ENCODE measurements around the gene TPPP.

The TPPP gene

GRCh38 chr5:624951-625230 is 68.3 kb downstream of the TPPP start:
- no peak for DNase-seq (ENCODE audit: low read depth, low spot score)

DNA sequence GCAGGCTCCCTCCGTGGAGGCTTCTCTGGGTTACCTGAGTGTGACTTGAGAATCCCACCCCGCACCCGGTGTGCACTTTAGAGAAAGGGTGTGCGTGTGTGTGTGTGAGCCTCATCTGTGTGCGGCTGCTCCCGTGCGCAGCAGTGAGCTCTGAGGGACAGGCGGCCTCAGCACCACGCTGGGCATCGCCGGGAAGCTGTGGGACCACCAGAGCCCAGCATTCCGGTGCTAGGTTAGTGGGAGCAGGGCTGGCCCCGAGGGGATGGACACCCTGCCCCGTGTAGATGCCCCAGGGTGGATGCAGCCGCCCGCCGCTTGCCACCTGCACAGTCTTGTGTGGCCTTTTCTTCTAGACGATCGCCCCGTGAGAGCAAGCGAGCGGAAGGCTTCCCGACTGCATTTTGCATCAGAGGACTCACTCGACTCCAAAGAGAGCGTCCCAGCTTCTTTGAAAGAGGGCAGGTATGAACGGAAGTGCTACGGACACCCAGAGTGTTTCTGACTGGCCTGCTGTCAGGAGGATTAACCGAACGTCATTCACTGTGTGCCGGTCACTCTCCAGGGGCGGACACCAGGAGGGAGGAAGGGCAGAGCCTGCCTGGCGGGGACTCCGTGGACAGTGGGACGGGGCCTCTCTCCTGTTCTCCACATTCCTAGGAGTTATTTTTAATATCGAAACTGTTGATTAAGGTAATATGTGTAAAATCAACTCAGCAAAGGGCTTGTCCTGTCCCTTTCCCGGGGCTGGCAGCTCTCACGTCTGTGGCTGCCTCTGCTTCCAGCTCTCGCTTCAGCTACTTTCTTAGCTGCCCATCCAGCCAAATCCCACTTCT is 68.8 kb downstream of the TPPP start:
- no peak for DNase-seq (ENCODE audit: low read depth, low spot score)

- DNase-seq (ENCODE audit: low read depth, low spot score), result no peak
These were observed 69.6 kb downstream of the TPPP start for GRCh38 chr5:623531-623930.

DNA sequence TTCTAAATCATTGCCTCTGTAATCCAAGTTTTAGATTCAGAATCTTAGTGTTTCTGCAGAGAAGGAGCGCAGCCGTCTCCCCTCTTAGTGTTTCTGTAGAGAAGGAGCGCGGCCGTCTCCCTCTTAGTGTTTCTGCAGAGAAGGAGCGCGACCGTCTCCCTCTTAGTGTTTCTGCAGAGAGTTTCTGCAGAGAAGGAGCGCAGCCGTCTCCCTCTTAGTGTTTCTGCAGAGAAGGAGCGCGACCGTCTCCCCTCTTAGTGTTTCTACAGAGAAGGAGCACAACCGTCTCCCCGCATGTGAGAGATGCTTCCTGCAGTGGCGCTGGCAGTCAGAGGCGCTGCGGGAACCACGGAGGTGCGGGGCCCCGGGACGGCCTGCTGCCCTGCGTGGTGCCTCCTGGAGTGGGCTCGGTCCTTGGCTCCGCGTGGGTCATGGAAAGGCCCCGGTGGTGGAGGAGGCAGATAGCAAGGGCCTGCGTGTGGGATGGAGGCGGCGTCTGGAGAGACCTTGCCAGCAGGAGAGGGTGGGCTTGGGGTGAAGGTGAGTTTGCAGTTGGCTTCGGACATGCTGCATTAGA is 70.1 kb downstream of the TPPP start:
- DNase-seq (ENCODE audit: low read depth, low spot score), result no peak

DNA sequence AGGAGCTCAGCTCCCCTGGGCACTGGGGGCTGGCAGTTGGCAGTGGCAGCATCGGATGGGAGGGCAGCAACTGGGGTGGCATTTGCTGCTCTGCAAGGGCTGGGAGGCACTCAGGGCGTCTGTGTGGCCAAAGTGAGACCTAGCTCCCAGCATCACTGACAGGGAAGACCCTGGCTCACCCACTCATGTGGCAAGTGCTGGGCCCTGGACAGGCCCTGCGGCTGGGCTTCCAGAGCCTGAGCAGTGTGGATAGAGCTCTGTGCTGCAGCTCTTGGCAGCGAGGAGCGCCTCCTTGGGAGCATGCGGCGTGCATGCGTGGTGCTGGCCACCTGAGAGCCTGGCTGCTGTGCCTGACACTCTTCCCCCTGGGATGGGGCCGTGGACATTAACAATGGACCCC is 70.8 kb downstream of the TPPP start:
- no peak for DNase-seq (ENCODE audit: low read depth, low spot score)

DNA sequence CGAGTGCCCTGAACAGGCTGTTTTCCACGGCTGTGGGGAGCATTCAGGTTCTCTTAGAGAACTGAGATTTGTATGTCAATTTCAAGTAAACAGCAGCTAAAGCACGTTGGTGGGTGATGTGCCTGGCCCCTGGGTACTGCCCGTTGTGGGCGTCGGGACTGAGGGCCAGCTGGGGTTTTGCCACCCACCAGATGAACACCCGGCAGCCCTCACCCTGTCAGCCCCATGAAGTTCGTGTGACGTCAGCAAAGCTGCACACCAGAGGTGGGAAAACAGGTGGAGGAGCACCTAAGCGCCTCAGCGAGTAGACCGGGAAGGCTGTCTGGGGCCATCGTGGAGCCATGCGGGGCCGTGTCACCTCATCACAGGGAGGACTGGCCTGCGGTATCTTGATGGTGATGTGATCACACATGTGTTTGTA is 71.8 kb downstream of the TPPP start:
- DNase-seq (ENCODE audit: low read depth, low spot score), result no peak

DNA sequence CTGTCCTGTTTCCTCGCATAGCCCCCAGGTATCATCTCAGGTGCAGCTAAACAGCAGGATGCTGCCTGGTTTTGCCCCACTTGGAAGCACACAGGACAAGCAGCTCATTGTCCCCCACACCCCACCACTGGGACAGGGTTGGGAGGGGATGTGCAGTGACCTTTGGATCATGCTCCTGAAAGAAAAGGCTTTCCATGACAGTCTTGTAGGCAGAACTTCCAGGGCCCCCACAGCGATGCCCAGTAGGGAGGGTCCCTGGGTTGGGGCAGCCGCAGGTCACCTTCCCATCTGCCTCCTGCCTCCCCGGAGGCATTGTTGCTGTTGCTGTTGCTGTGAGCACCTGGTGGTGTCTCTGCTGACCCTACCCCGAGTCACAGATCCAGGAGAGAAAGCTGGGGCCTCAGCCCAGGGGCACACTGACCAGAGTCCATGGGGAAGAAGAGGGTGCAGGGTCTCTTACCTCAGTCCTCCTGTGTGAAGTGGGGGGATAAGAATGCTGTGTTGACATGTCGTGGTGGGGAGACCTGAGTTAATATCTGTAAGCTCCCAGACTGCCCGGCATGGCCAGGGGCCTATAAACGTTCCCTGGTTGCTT is 72.5 kb downstream of the TPPP start:
- no peak for DNase-seq (ENCODE audit: low read depth, low spot score)

GRCh38 chr5:620152-620551 is 73.0 kb downstream of the TPPP start:
- no peak for DNase-seq (ENCODE audit: low read depth, low spot score)

DNA sequence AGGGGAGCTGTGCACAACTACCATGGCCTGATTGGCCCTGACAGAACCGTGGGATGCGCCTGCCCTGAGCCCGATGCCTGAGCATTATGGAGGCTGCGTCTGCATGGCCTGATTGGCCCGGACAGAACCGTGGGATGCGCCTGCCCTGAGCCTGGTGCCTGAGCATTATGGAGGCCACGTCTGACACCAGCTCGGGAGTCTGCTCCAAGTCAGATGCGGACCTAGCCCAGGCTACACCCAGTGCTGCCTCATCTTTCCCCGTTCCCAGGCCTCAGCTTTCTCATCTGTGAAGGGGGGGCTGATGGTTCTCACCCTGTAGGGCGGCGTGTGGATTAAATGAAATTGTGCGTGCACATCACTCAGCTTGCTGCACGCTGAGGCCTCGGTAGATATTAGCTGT is 73.7 kb downstream of the TPPP start:
- DNase-seq (ENCODE audit: low read depth, low spot score), result no peak

DNA sequence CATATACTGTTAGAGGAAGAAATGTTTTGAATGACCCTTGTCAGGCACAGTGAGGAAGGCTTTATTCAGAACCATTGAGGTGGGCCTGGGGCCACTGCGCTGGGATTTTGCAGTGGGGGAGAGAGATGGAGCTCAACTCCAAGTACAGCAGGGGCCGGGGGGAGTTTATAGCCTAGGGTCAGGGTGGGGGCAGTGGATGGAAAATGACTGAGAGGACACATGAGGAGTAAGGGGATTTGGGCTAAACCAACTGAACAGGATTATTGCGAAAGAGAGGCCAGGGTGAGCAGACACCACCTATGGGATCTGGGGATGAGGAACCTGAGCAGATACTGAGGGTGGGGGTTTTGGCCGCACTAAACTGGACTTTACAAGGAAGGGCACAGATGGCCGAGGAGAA is 74.7 kb downstream of the TPPP start:
- no peak for DNase-seq (ENCODE audit: low read depth, low spot score)

DNA sequence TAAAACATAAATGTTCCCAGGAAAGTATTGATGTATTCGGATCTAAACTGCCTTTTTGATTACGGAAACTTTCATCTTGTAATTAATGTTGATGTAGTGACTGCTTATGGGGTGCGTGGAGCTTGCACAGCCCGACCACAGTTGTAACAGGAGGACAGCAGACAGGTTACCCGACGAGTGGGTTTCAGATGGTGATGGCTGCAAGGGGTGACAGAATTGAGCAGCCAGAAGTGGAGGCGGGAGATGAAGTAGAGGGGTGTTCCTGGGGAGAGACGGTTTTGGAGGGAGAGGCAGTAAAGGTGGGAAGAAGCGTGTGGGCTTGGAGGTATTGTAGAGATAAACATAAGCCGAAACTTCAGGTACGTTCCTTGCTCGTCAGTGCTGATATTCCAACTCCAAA is 75.3 kb downstream of the TPPP start:
- no peak for DNase-seq (ENCODE audit: low read depth, low spot score)

DNA sequence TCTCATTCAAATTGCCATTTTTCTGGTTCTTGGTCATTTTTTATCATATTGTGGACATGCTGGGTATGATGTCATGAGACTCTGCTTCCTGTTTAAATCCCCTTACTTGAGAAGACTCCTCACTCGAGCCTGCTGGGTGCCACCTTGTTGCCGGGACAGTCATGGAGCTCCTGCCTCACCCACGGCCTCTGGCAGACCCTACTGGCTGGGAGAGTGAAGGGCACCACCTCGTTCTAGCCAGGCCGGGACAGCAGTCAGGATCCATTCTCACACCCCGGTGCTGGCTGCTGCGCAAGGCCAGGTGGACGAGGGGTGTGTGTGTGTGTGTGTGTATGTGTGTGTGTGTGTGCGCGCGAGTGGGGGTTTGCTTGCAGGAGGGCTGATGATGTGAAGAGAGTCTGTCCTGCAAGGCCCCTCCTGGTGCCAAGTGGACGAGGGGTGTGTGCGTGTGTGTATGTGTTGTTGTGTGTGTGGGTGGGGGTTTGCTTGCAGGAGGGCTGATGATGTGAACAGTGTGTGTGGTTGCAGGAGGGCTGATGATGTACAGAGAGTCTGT is 76.6 kb downstream of the TPPP start:
- peak; percentile 23 for DNase-seq (ENCODE audit: low read depth, low spot score)

DNA sequence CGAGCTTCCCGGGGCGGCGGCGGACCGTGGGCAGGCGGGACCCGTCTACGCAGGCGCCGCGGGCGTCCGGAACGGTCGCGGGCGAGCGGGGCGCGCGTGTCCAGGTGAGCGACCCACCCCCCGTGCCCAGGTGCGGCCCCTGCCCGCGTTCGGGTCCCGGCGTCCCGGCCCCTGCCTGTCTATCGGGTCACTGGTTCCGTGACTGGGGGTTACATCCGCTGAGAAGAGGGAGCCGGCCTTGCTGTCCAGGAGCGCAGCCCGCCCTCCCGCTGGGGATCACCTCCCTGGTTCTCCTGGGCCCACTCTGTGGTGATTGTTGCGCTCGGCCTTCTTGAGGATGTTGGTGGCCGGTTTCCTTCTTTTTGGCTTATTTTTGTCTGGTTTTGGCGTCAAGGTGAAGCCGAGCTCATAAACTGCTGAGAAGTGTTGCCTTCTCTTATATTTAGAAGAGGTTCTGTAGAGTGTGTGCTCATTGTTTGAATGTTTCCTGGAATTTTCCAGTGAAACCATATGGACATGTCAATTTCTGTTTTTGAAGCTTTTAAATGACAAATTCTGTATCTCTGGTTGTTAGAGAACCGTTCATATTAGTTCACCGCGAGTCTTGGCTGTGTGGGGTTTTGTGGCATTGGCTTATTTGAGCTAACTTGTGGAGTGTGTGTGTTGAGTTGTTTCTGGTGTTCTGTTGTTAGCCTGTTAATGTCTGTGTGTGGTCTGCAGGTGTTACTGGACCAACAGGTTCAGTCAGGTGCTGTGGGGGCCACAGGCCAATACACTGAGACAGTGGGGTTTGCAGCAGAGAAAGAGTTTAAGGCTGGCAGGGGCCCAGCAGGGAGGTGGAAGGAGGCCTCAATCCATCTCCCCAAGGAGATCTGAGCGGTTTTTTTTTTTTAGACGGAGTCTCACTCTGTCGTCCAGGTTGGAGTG is 80.4 kb downstream of the TPPP start:
- peak; percentile 40 for DNase-seq (ENCODE audit: low read depth, low spot score)

GRCh38 chr5:611731-612486 is 81.2 kb downstream of the TPPP start, which contains the start of gene CEP72:
CEP72 (plus strand) TSS chr5:612340; CDS start chr5:612362, 22 bp downstream.
- DNase-seq (ENCODE audit: low read depth, low spot score), result peak; percentile 83

- peak; percentile 23 for DNase-seq (ENCODE audit: low read depth, low spot score)
These were observed 82.1 kb downstream of the TPPP start for GRCh38 chr5:610744-611730.

GRCh38 chr5:610011-610743 is 83.0 kb downstream of the TPPP start:
- no peak for DNase-seq (ENCODE audit: low read depth, low spot score)
